Spleen (tissue), 11 donors: ENCODE measurements around the gene WDR44. TPM values are rescaled to one million over a fixed set of nuclear protein-coding genes. Genes with fewer than 3 reads are reported as not detected.

Experiments
- DNase-seq: peaks from one replicate; pipeline ENCODE4 v3.0.0-alpha.2; 2020
- H3K27ac ChIP-seq, 8 donors: fragments of 200-600 bp; sonication (generic) in 7 of 8; 1 replicate in 4 of 8; 2 replicates in 4 of 8; pipeline versions ENCODE4 v1.5.0 to v1.8.0; 2016 to 2021; ENCODE audit warnings: inconsistent platforms in 4 of 8, mild to moderate bottlenecking in 4 of 8, moderate library complexity in 1 of 8
- H3K27me3 ChIP-seq, 7 donors: fragments of 200-600 bp; sonication (generic) in 6 of 7; replicated peaks in 1 of 7; 1 replicate in 4 of 7; 2 replicates in 3 of 7; pipeline versions ENCODE4 v1.5.0 to v1.8.0; 2016 to 2021; ENCODE audit warnings: inconsistent platforms in 3 of 7, mild to moderate bottlenecking in 1 of 7
- H3K36me3 ChIP-seq, 6 donors: fragments of 200-600 bp; sonication (generic) in 5 of 6; 1 replicate in 4 of 6; 2 replicates in 2 of 6; pipeline versions ENCODE4 v1.5.0 to v1.8.0; 2016 to 2021; ENCODE audit warnings: inconsistent platforms in 2 of 6
- H3K4me1 ChIP-seq, 6 donors: fragments of 200-600 bp; sonication (generic) in 5 of 6; 1 replicate in 3 of 6; 2 replicates in 3 of 6; pipeline versions ENCODE4 v1.5.0 to v1.8.0; 2016 to 2021; ENCODE audit warnings: inconsistent platforms in 3 of 6
- H3K4me3 ChIP-seq, 8 donors: fragments of 200-600 bp; sonication (generic) in 7 of 8; 1 replicate in 4 of 8; 2 replicates in 4 of 8; pipeline versions ENCODE4 v1.5.0 to v1.8.0; 2016 to 2021; ENCODE audit warnings: inconsistent platforms in 4 of 8, mild to moderate bottlenecking in 4 of 8, moderate library complexity in 2 of 8
- H3K9me3 ChIP-seq, 8 donors: fragments of 200-600 bp; sonication (generic) in 7 of 8; 1 replicate in 4 of 8; 2 replicates in 4 of 8; pipeline versions ENCODE4 v1.5.0 to v1.8.0; 2016 to 2021; ENCODE audit warnings: inconsistent platforms in 4 of 8
- POLR2A ChIP-seq, 3 donors: fragments of 450-650 bp; IDR thresholded peaks; one replicate each; pipeline ENCODE4 v1.5.1; 2017; ENCODE audit warnings: antibody characterized with exemption in 3 of 3, mild to moderate bottlenecking in 1 of 3
- POLR2AphosphoS5 ChIP-seq, 3 donors: sonication (generic); formaldehyde crosslinking; IDR thresholded peaks; one replicate each; pipeline ENCODE4 v1.5.1; 2017; ENCODE audit warnings: antibody characterized with exemption in 3 of 3
- WGBS, 5 donors: extraction: QIAGEN DNeasy Blood & Tissue Kit in 3 of 5; methylation state at CpG; one replicate each; pipeline versions ENCODE4 v1.1.5 to v1.1.7; 2013 to 2018; 5-methylcytosine and 5-hydroxymethylcytosine counted together
- intact Hi-C: fragments of 100-400 bp; cut with DNase I; formaldehyde crosslinking; loops from one replicate; pipeline ENCODE4 v1.15.0; 2023; ENCODE audit warnings: low total_unique reads
- polyA plus RNA-seq, 3 donors: library from polyadenylated mRNA; stranded (reverse); fragments of 200-250 nt; gene quantifications; one replicate each; pipeline ENCODE4 v1.2.1, GENCODE V29; 2013
- total RNA-seq, 7 donors: library from RNA; depleted of rRNA in 3 of 7; stranded (reverse); fragments of >200 nt in 3 of 7; fragmentation: NEBNext Ultra II Directional in 4 of 7; extraction: Animal tissue kit (Norgen Biotek cat#: 25700) in 4 of 7; gene quantifications; one replicate each; pipeline versions ENCODE4 v1.1.0 to v1.2.1, GENCODE V29; 2016 to 2021
- TF ChIP-seq, protein P1 (sequence below), 11 experiments: fragments of 200-600 bp in 7 of 11; fragments of 450-650 bp in 4 of 11; sonication (generic) in 4 of 11; IDR thresholded peaks in 8 of 11; conservative IDR thresholded peaks in 3 of 11; 1 replicate in 7 of 11; 2 replicates in 4 of 11; pipeline versions ENCODE4 v1.4.0 to v1.8.0; 2016 to 2021; ENCODE audit warnings: antibody characterized with exemption in 11 of 11, inconsistent platforms in 4 of 11, mild to moderate bottlenecking in 1 of 11
- donor health status: healthy with polysubstance abuse.
- donor health status: DM: no; HTN: no; CAD: no; lungs with moderate emphysema.
- donor health status: DM: no; HTN: no; CAD: no.
- donor health status: Bipolar disorder and iron deficiency.
- donor health status: healthy.
- donor health status: DM: no; HTN: no; CAD: no.
- donor health status: DM: yes; HTN: yes; CAD: no.

WDR44 gene
- total and polyA plus RNA-seq, 10 donors = 3.5 to 24.5 (median 17.3) TPM

GRCh38 chrX:118396113-118396512 lies 50.2 kb downstream of the WDR44 start:
- Histone ChIP-seq H3K9me3 (no peaks in the 10 kb centered on the region), H3K4me1 (no peaks in the 10 kb centered on the region), H3K4me3 (no peak overlapping the region), H3K36me3 (peaks cover 0 to 82% (median 11%) of the 10 kb centered on the region in 6 donors), H3K27me3 (no peaks in the 10 kb centered on the region), H3K27ac (no peak overlapping the region)
- intact Hi-C loops = no loop called here
- WGBS, 5 donors = 85 to 96% (median 92%) methylated on average over 1 of the region's 1 CpG
- TF ChIP-seq, protein P1, sequence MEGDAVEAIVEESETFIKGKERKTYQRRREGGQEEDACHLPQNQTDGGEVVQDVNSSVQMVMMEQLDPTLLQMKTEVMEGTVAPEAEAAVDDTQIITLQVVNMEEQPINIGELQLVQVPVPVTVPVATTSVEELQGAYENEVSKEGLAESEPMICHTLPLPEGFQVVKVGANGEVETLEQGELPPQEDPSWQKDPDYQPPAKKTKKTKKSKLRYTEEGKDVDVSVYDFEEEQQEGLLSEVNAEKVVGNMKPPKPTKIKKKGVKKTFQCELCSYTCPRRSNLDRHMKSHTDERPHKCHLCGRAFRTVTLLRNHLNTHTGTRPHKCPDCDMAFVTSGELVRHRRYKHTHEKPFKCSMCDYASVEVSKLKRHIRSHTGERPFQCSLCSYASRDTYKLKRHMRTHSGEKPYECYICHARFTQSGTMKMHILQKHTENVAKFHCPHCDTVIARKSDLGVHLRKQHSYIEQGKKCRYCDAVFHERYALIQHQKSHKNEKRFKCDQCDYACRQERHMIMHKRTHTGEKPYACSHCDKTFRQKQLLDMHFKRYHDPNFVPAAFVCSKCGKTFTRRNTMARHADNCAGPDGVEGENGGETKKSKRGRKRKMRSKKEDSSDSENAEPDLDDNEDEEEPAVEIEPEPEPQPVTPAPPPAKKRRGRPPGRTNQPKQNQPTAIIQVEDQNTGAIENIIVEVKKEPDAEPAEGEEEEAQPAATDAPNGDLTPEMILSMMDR (IDR thresholded peaks at IDR 0.05 in 8 of 11, conservative IDR thresholded peaks at IDR 0.05 in 3 of 11) = no peak
- TF ChIP-seq POLR2AphosphoS5 (IDR thresholded peaks at IDR 0.05) (no peak), POLR2A (IDR thresholded peaks at IDR 0.05) (no peak)
- no peak for DNase-seq

GRCh38 chrX:118418811-118419251 lies 72.9 kb downstream of the WDR44 start:
- intact Hi-C loops = no loop called here
- H3K27me3 ChIP-seq = no peaks in the 10 kb centered on the region
- H3K9me3 ChIP-seq = no peaks in the 10 kb centered on the region
- H3K4me1 ChIP-seq = peaks cover 0 to 8% (median 0%) of the 10 kb centered on the region in 6 donors
- no peak overlapping the region for H3K4me3 ChIP-seq
- H3K27ac ChIP-seq = no peak overlapping the region
- peaks cover 0 to 18% (median 3%) of the 10 kb centered on the region in 6 donors for H3K36me3 ChIP-seq
- DNase-seq = no peak
- no peak for TF ChIP-seq POLR2AphosphoS5 (IDR thresholded peaks at IDR 0.05)
- 71 to 98% (median 89%) methylated on average over 4 to 6 of the region's 6 CpGs for WGBS, 5 donors

DNA sequence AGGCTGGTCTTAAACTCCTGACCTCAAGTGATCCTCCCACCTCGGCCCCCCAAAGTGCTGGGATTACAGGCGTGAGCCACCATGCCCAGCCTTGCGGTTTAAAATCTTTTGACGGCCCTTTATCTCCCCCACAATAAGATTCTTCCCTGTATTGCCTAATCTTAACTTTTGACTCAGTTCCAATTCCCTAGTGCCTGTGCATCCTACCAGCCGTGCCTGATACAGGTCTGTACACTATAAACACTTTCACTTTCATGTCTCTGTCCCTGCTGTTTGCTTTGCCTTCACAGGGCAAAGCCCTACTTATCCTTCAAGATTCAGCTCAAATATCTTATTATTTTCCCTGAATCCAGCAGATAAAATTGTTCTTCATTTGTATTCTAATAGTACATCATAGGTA lies 74.6 kb downstream of the WDR44 start:
- 15 to 52% (median 32%) methylated on average over 3 to 5 of the region's 5 CpGs for WGBS, 5 donors
- Histone ChIP-seq H3K27ac (peak overlapping the region in 3 of 8 donors; percentile 8 to 38 (median 28)), H3K36me3 (peaks cover 0 to 22% (median 6%) of the 10 kb centered on the region in 6 donors), H3K4me1 (peaks cover 0 to 8% (median 0%) of the 10 kb centered on the region in 6 donors), H3K9me3 (no peaks in the 10 kb centered on the region), H3K4me3 (no peak overlapping the region), H3K27me3 (no peaks in the 10 kb centered on the region)
- no peak for TF ChIP-seq POLR2AphosphoS5 (IDR thresholded peaks at IDR 0.05)
- TF ChIP-seq POLR2A (IDR thresholded peaks at IDR 0.05) = no peak
- TF ChIP-seq, protein P1 (IDR thresholded peaks at IDR 0.05 in 8 of 11, conservative IDR thresholded peaks at IDR 0.05 in 3 of 11) = no peak
- no peak for DNase-seq
- intact Hi-C loops = no loop called here

DNA sequence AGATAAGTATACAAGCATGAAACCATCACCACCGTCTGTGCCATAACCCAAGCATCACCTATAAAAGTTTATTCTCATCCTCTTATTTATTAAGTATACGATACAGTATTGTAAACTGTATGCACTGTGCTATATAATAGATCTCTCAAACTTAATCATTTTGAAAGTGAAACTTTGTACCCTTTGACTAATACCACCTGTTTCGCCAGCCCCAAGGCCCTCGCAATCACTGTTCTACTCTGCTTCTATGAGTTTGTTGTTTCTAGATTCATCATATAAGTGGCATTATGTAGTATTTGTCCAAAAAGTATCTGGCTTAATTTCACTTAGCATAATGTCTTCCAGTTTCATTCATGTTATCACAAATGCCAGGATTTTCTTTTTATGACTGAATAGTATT lies 77.7 kb downstream of the WDR44 start:
- intact Hi-C loops = no loop called here

DNA sequence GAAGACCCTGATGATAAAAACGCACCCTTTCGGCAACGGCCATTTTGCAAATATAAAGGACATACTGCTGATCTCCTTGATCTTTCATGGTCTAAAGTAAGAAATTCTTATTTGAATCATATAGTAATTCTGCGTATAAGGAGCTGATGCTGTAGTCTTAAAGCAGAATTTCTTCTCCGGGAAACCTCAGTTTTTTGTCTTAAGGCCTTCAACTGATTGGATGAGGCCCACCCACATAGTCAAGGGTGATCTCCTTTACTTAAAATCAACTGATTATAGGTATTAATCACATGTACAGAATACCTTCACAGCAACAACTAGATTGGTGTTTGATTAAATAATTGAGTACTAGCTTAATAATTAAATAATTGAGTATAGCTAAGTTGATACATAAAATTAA lies 86.9 kb downstream of the WDR44 start:
- Histone ChIP-seq H3K4me3 (no peak overlapping the region), H3K36me3 (peaks cover 0 to 77% (median 11%) of the 10 kb centered on the region in 6 donors), H3K27ac (no peak overlapping the region), H3K4me1 (no peaks in the 10 kb centered on the region), H3K9me3 (no peaks in the 10 kb centered on the region), H3K27me3 (no peaks in the 10 kb centered on the region)
- DNase-seq = no peak
- TF ChIP-seq, protein P1 (IDR thresholded peaks at IDR 0.05 in 8 of 11, conservative IDR thresholded peaks at IDR 0.05 in 3 of 11) = no peak
- intact Hi-C loops = no loop called here
- 79 to 99% (median 97%) methylated on average over 5 of the region's 5 CpGs for WGBS, 5 donors

More for the DNA sequence above, 77.7 kb downstream of the WDR44 start:
- no peak for DNase-seq
- Histone ChIP-seq H3K27ac (no peak overlapping the region), H3K36me3 (peaks cover 0 to 28% (median 6%) of the 10 kb centered on the region in 6 donors), H3K9me3 (no peaks in the 10 kb centered on the region), H3K27me3 (no peaks in the 10 kb centered on the region), H3K4me1 (peaks cover 0 to 8% (median 0%) of the 10 kb centered on the region in 6 donors), H3K4me3 (no peak overlapping the region)
- no peak for TF ChIP-seq POLR2A (IDR thresholded peaks at IDR 0.05)
- WGBS, 5 donors = 68 to 80% (median 71%) methylated on average over 4 of the region's 4 CpGs
